H9 (cell line): ENCODE data around the gene AFF4. TPM values are rescaled to one million over a fixed set of nuclear protein-coding genes. Genes with fewer than 3 reads are reported as not detected.
A peak's percentile ranks its signal among the peaks of the same experiment; 100 is the strongest.

ENCODE experiments used
- DNase-seq: peaks from one replicate; pipeline ENCODE4 v3.0.0-alpha.2; 2017
- H2AFZ ChIP-seq: one replicate; pipeline ENCODE4 v1.6.1; 2013; ENCODE audit warnings: mild to moderate bottlenecking, low read length, control low read depth, moderate library complexity
- H2AK5ac ChIP-seq: 2 replicates; pipeline ENCODE4 v1.6.1; 2013; ENCODE audit warnings: low read length, control low read depth, mixed read lengths; ENCODE audit not compliant: insufficient read length
- H2BK120ac ChIP-seq: one replicate; pipeline ENCODE4 v1.6.1; 2013; ENCODE audit warnings: low read depth, mild to moderate bottlenecking, low read length, control low read depth, inconsistent platforms; ENCODE audit not compliant: poor library complexity, severe bottlenecking
- H2BK12ac ChIP-seq: 2 replicates; pipeline ENCODE4 v1.6.1; 2013; ENCODE audit warnings: low read length, control low read depth, mixed read lengths, low read depth; ENCODE audit not compliant: insufficient read length
- H2BK15ac ChIP-seq: 2 replicates; pipeline ENCODE4 v1.6.1; 2013; ENCODE audit warnings: low read depth, low read length, control low read depth
- H2BK20ac ChIP-seq: one replicate; pipeline ENCODE4 v1.6.1; 2013; ENCODE audit warnings: low read depth, mild to moderate bottlenecking, low read length, control low read depth, inconsistent platforms; ENCODE audit not compliant: poor library complexity, severe bottlenecking
- H2BK5ac ChIP-seq: 2 replicates; pipeline ENCODE4 v1.6.1; 2013; ENCODE audit warnings: low read length, control low read depth, mixed read lengths; ENCODE audit not compliant: insufficient read length
- H3K14ac ChIP-seq: 2 replicates; pipeline ENCODE4 v1.6.1; 2013; ENCODE audit warnings: low read length, control low read depth; ENCODE audit not compliant: insufficient read depth
- H3K18ac ChIP-seq: 2 replicates; pipeline ENCODE4 v1.6.1; 2013; ENCODE audit warnings: low read depth, mild to moderate bottlenecking, mixed read lengths, low read length, control low read depth; ENCODE audit not compliant: insufficient read length
- H3K23ac ChIP-seq: 2 replicates; pipeline ENCODE4 v1.6.1; 2013; ENCODE audit warnings: low read length, control low read depth, mixed read lengths, low read depth; ENCODE audit not compliant: insufficient read length
- H3K23me2 ChIP-seq: 2 replicates; pipeline ENCODE4 v1.6.1; 2013; ENCODE audit warnings: low read depth, mild to moderate bottlenecking, mixed read lengths, low read length, control low read depth; ENCODE audit not compliant: insufficient read length, poor library complexity, severe bottlenecking
- H3K27ac ChIP-seq: 2 replicates; pipeline ENCODE4 v1.5.1; 2013; ENCODE audit warnings: low read length, control low read depth, mixed read lengths, low read depth; ENCODE audit not compliant: insufficient read length
- H3K27me3 ChIP-seq: 2 replicates; pipeline ENCODE4 v1.6.1; 2013; ENCODE audit warnings: low read length, control low read depth, inconsistent platforms; ENCODE audit not compliant: insufficient read depth
- H3K4ac ChIP-seq: 2 replicates; pipeline ENCODE4 v1.6.1; 2013; ENCODE audit warnings: low read depth, mild to moderate bottlenecking, control low read depth, inconsistent platforms, low read length, moderate library complexity
- H3K4me1 ChIP-seq: 2 replicates; pipeline ENCODE4 v1.6.1; 2013; ENCODE audit warnings: low read length, control low read depth, inconsistent platforms; ENCODE audit not compliant: insufficient read depth
- H3K4me2 ChIP-seq: 2 replicates; pipeline ENCODE4 v1.6.1; 2013; ENCODE audit warnings: low read length, control low read depth, mixed read lengths; ENCODE audit not compliant: insufficient read length, insufficient read depth
- H3K56ac ChIP-seq: 2 replicates; pipeline ENCODE4 v1.6.1; 2013; ENCODE audit warnings: low read depth, mild to moderate bottlenecking, mixed read lengths, low read length, control low read depth; ENCODE audit not compliant: insufficient read length
- H3K79me1 ChIP-seq: 2 replicates; pipeline ENCODE4 v1.6.1; 2013; ENCODE audit warnings: low read depth, mild to moderate bottlenecking, moderate library complexity, low read length, control low read depth, inconsistent platforms; ENCODE audit not compliant: insufficient read depth, poor library complexity, severe bottlenecking
- H3K79me2 ChIP-seq: 2 replicates; pipeline ENCODE4 v1.6.1; 2013; ENCODE audit warnings: low read length, control low read depth, inconsistent platforms; ENCODE audit not compliant: insufficient read depth
- H3K9ac ChIP-seq: 2 replicates; pipeline ENCODE4 v1.6.1; 2013; ENCODE audit warnings: low read length, control low read depth, mixed read lengths; ENCODE audit not compliant: insufficient read length; ENCODE audit errors: extremely low read depth
- H3K9me3 ChIP-seq: one replicate; pipeline ENCODE4 v1.6.1; 2013; ENCODE audit warnings: low read depth, low read length, inconsistent platforms; ENCODE audit not compliant: control insufficient read depth
- H3T11ph ChIP-seq: one replicate; pipeline ENCODE4 v1.6.1; 2013; ENCODE audit warnings: mild to moderate bottlenecking, low read length, control low read depth, inconsistent platforms
- H4K20me1 ChIP-seq: one replicate; pipeline ENCODE4 v1.6.1; 2013; ENCODE audit not compliant: control insufficient read depth, insufficient read length, insufficient read depth
- H4K5ac ChIP-seq: 2 replicates; pipeline ENCODE4 v1.6.1; 2013; ENCODE audit warnings: low read depth, mild to moderate bottlenecking, mixed read lengths, low read length, control low read depth; ENCODE audit not compliant: insufficient read length
- H4K8ac ChIP-seq: replicated peaks from 2 replicates; pipeline ENCODE4 v1.6.1; 2013; ENCODE audit warnings: low read length, control low read depth, mixed read lengths, low read depth; ENCODE audit not compliant: insufficient read length
- H4K91ac ChIP-seq: 2 replicates; pipeline ENCODE4 v1.6.1; 2013; ENCODE audit warnings: low read depth, mild to moderate bottlenecking, moderate library complexity, mixed read lengths, low read length, control low read depth; ENCODE audit not compliant: insufficient read length
- H3K27ac Mint-ChIP-seq, 3 experiments: 2 replicates in 2 of 3; 3 replicates in 1 of 3; pipeline ENCODE4 v1.8.0; 2020 to 2021; ENCODE audit warnings: mixed read lengths in 3 of 3, mild to moderate bottlenecking in 1 of 3, moderate library complexity in 1 of 3
- H3K27me3 Mint-ChIP-seq: 2 replicates; pipeline ENCODE4 v1.8.0; 2021; ENCODE audit warnings: low read depth, mild to moderate bottlenecking, moderate library complexity, mixed read lengths
- H3K36me3 Mint-ChIP-seq, 3 experiments: 2 replicates in 2 of 3; 3 replicates in 1 of 3; pipeline ENCODE4 v1.8.0; 2020 to 2021; ENCODE audit warnings: low read depth in 3 of 3, mixed read lengths in 3 of 3; ENCODE audit not compliant: insufficient read depth in 1 of 3
- H3K4me1 Mint-ChIP-seq, 2 experiments: 2 replicates each; pipeline ENCODE4 v1.8.0; 2020; ENCODE audit warnings: mixed read lengths in 2 of 2
- H3K4me3 Mint-ChIP-seq, 2 experiments: 2 replicates in 1 of 2; 3 replicates in 1 of 2; pipeline ENCODE4 v1.8.0; 2020 to 2021; ENCODE audit warnings: mild to moderate bottlenecking in 2 of 2, mixed read lengths in 2 of 2, moderate library complexity in 1 of 2
- H3K9me3 Mint-ChIP-seq, 2 experiments: 2 replicates in 1 of 2; 3 replicates in 1 of 2; pipeline ENCODE4 v1.8.0; 2020; ENCODE audit warnings: mild to moderate bottlenecking in 2 of 2, mixed read lengths in 2 of 2, moderate library complexity in 1 of 2
- CTCF ChIP-seq: fragments of 200-600 bp; sonication (generic); conservative IDR thresholded peaks from 3 replicates; pipeline ENCODE4 v1.8.0; 2021; ENCODE audit warnings: antibody characterized with exemption, mild to moderate bottlenecking
- WGBS: extraction: QIAGEN DNeasy Blood & Tissue Kit; methylation state at CpG from one replicate; pipeline ENCODE4 v1.1.7; 2013; ENCODE audit warnings: missing lambda C conversion rate, low lambda C conversion rate, mixed read lengths; ENCODE audit not compliant: insufficient read length; ENCODE audit errors: extremely low coverage; 5-methylcytosine and 5-hydroxymethylcytosine counted together
- total RNA-seq: library from RNA; stranded (reverse); gene quantifications from 2 replicates; pipeline ENCODE4 v1.2.1, GENCODE V29; 2021

AFF4 gene
- total RNA-seq, 1 experiment from 2014 or later: 73.2 TPM

GRCh38 chr5:132896685-132897084 lies 66.7 kb downstream of the AFF4 start:
- Histone ChIP-seq H3K18ac (no peak overlapping the region), H2BK120ac (no peak overlapping the region), H3K9me3 (no peaks in the 10 kb centered on the region), H2BK20ac (no peak overlapping the region), H4K20me1 (no peaks in the 10 kb centered on the region), H4K91ac (no peak overlapping the region), H3K23me2 (no peaks in the 10 kb centered on the region), H3T11ph (no peak overlapping the region), H3K27me3 (no peaks in the 10 kb centered on the region; the same call in 1 of the 2 replicates), H4K5ac (no peak overlapping the region), H2BK15ac (no peak overlapping the region), H3K9ac (no peak overlapping the region), H2BK5ac (no peak overlapping the region), H3K79me2 (no peaks in the 10 kb centered on the region), H2AK5ac (no peak overlapping the region), H3K4me2 (no peak overlapping the region), H4K8ac (no peak overlapping the region), H3K56ac (no peak overlapping the region), H3K79me1 (no peaks in the 10 kb centered on the region), H3K23ac (no peak overlapping the region), H3K27ac (no peak overlapping the region), H3K14ac (no peak overlapping the region), H3K4ac (no peak overlapping the region), H2BK12ac (no peak overlapping the region), H3K4me1 (no peaks in the 10 kb centered on the region), H2AFZ (no peak overlapping the region)
- peaks cover 36 to 76% (median 69%) of the 10 kb centered on the region in 3 experiments; a peak in 6 of 7 replicates for H3K36me3 Mint-ChIP-seq
- H3K27me3 Mint-ChIP-seq: no peaks in the 10 kb centered on the region
- no peak overlapping the region for H3K4me3 Mint-ChIP-seq
- WGBS: no CpG with 5 or more reads among the region's 7 CpGs
- TF ChIP-seq CTCF: no peak
- H3K4me1 Mint-ChIP-seq: no peaks in the 10 kb centered on the region
- no peaks in the 10 kb centered on the region for H3K9me3 Mint-ChIP-seq
- DNase-seq: no peak
- peak overlapping the region in 1 of 3 experiments; percentile 46; a peak in 2 of 7 replicates for H3K27ac Mint-ChIP-seq
